Sigmoid colon (tissue), 7 donors: ENCODE results near the gene NDUFS2. TPM values are rescaled to one million over a fixed set of nuclear protein-coding genes. Genes with fewer than 3 reads are reported as not detected.

ENCODE experiments used
- DNase-seq: peaks from one replicate; pipeline ENCODE4 v3.0.0-alpha.2; 2019
- H3K27ac ChIP-seq, 4 donors: fragments of 200-600 bp; sonication (generic); one replicate each; pipeline ENCODE4 v1.5.1; 2016 to 2019; ENCODE audit warnings: mild to moderate bottlenecking in 1 of 4
- H3K27me3 ChIP-seq, 3 donors: fragments of 200-600 bp; sonication (generic); one replicate each; pipeline ENCODE4 v1.5.1; 2019; ENCODE audit warnings: mild to moderate bottlenecking in 1 of 3
- H3K36me3 ChIP-seq, 4 donors: fragments of 200-600 bp; sonication (generic); one replicate each; pipeline ENCODE4 v1.5.1; 2016 to 2019
- H3K4me1 ChIP-seq, 4 donors: fragments of 200-600 bp; sonication (generic); one replicate each; pipeline ENCODE4 v1.5.1; 2017 to 2019
- H3K4me3 ChIP-seq, 4 donors: fragments of 200-600 bp; sonication (generic); one replicate each; pipeline ENCODE4 v1.5.1; 2017 to 2019; ENCODE audit warnings: mild to moderate bottlenecking in 2 of 4, moderate library complexity in 1 of 4
- H3K9me3 ChIP-seq, 4 donors: fragments of 200-600 bp in 3 of 4; sonication (generic) in 3 of 4; one replicate each; pipeline versions ENCODE4 v1.5.1 to v1.6.1; 2013 to 2019
- EP300 ChIP-seq, 4 donors: sonication (generic); formaldehyde crosslinking; IDR thresholded peaks; one replicate each; pipeline ENCODE4 v1.6.1; 2017; ENCODE audit warnings: antibody characterized with exemption in 4 of 4
- POLR2A ChIP-seq, 2 donors: fragments of 450-650 bp; IDR thresholded peaks; one replicate each; pipeline ENCODE4 v1.6.1; 2016; ENCODE audit warnings: antibody characterized with exemption in 2 of 2, mild to moderate bottlenecking in 2 of 2, moderate library complexity in 2 of 2
- POLR2AphosphoS5 ChIP-seq, 4 donors: sonication (generic); formaldehyde crosslinking; IDR thresholded peaks; one replicate each; pipeline ENCODE4 v1.6.1; 2017; ENCODE audit warnings: antibody characterized with exemption in 4 of 4
- WGBS, 2 donors: extraction: QIAGEN DNeasy Blood & Tissue Kit; methylation state at CpG; one replicate each; pipeline ENCODE4 v1.1.7; 2013; 5-methylcytosine and 5-hydroxymethylcytosine counted together
- intact Hi-C: fragments of 100-400 bp; cut with DNase I; formaldehyde crosslinking; loops from one replicate; pipeline ENCODE4 v1.15.1; 2023
- polyA plus RNA-seq, 3 donors: library from polyadenylated mRNA; stranded (reverse); fragments of 200-250 nt; gene quantifications; one replicate each; pipeline ENCODE4 v1.2.3, GENCODE V29; 2013
- total RNA-seq, 4 donors: library from RNA; depleted of rRNA; stranded (reverse); fragments of >200 nt; gene quantifications; one replicate each; pipeline ENCODE4 v1.1.0, GENCODE V29; 2016
- TF ChIP-seq, protein P1 (sequence below), 4 experiments: fragments of 450-650 bp in 3 of 4; fragments of 200-600 bp in 1 of 4; IDR thresholded peaks; one replicate each; pipeline ENCODE4 v1.5.1; 2016 to 2019; ENCODE audit warnings: antibody characterized with exemption in 4 of 4, mild to moderate bottlenecking in 3 of 4, moderate library complexity in 2 of 4
- donor health status: healthy with polysubstance abuse.
- donor health status: Bipolar disorder and iron deficiency.
- donor health status: healthy.

NDUFS2 gene
- total and polyA plus RNA-seq, 7 donors = 79.6 to 194 (median 113) TPM

DNA sequence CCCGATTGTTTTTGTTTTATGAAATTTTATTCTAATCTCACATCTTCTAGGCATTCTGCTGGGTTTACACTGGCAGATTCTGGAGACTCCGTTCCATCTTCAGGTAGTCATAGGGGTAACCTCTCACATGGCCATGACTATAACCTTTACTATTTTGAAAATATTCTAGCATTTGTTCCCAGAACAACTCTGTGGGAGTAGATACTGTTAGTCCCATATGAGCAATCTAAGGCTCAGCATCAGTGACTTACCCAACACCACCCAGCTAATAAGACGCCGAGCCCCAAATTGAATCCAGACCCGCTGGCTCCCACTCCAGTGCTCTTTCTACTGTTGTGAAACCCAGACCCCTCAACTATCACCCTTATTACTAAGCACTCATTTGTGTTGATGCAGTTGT is 13.1 kb upstream of the NDUFS2 start:
- H3K36me3 ChIP-seq = peaks cover 0 to 15% (median 0%) of the 10 kb centered on the region in 4 donors
- no peaks in the 10 kb centered on the region for H3K9me3 ChIP-seq
- WGBS, 2 donors = 94 to 95% methylated on average over 5 of the region's 5 CpGs
- no peaks in the 10 kb centered on the region for H3K27me3 ChIP-seq
- no peak for DNase-seq
- peaks cover 0 to 10% (median 4%) of the 10 kb centered on the region in 4 donors for H3K4me1 ChIP-seq
- no peak overlapping the region for H3K27ac ChIP-seq
- H3K4me3 ChIP-seq = no peak overlapping the region
- intact Hi-C loops = no loop called here
- TF ChIP-seq POLR2AphosphoS5 (IDR thresholded peaks at IDR 0.05) = no peak
- TF ChIP-seq, protein P1, sequence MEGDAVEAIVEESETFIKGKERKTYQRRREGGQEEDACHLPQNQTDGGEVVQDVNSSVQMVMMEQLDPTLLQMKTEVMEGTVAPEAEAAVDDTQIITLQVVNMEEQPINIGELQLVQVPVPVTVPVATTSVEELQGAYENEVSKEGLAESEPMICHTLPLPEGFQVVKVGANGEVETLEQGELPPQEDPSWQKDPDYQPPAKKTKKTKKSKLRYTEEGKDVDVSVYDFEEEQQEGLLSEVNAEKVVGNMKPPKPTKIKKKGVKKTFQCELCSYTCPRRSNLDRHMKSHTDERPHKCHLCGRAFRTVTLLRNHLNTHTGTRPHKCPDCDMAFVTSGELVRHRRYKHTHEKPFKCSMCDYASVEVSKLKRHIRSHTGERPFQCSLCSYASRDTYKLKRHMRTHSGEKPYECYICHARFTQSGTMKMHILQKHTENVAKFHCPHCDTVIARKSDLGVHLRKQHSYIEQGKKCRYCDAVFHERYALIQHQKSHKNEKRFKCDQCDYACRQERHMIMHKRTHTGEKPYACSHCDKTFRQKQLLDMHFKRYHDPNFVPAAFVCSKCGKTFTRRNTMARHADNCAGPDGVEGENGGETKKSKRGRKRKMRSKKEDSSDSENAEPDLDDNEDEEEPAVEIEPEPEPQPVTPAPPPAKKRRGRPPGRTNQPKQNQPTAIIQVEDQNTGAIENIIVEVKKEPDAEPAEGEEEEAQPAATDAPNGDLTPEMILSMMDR (IDR thresholded peaks at IDR 0.05) = no peak

DNA sequence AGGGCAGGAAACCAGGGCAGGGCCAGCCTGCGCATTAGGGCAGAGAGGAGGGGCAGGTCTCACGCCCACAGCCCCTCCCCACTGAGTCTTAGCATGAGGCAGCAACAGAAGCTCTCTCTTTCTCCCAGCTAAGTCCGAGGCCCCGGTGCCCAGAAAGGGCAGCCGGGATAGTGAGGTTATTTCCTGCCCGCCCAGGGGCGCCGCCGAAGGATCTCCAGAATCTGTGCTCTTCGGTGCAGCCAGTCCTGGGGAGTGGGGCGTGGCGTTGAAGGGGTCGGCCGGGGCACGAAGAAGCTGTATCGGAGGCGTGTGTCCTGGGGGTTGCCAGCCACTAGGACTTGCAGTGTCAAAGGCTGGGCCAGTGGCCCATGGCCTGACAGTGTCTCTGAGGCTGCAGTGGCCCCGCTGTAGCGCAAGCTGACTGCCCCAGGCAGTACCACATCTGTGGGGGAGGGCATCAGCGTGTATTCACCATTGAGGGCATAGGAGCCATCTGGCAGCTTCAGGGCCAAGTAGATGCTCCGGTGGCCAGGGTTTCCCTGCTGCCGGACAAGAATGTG is 11.1 kb upstream of the NDUFS2 start:
- no peaks in the 10 kb centered on the region for H3K27me3 ChIP-seq
- H3K4me3 ChIP-seq = no peak overlapping the region
- H3K36me3 ChIP-seq = peaks cover 0 to 15% (median 0%) of the 10 kb centered on the region in 4 donors
- no peak for DNase-seq
- peaks cover 0 to 21% (median 5%) of the 10 kb centered on the region in 4 donors for H3K4me1 ChIP-seq
- no peaks in the 10 kb centered on the region for H3K9me3 ChIP-seq
- H3K27ac ChIP-seq = no peak overlapping the region
- intact Hi-C loops = no loop called here
- TF ChIP-seq POLR2AphosphoS5 (IDR thresholded peaks at IDR 0.05) (no peak), EP300 (IDR thresholded peaks at IDR 0.05) (no peak)
- WGBS, 2 donors = 58 to 69% methylated on average over 22 of the region's 22 CpGs

GRCh38 chr1:161191971-161192370 is 10.2 kb upstream of the NDUFS2 start:
- H3K9me3 ChIP-seq = no peaks in the 10 kb centered on the region
- intact Hi-C loops = no loop called here
- peaks cover 0 to 15% (median 0%) of the 10 kb centered on the region in 4 donors for H3K36me3 ChIP-seq
- no peak overlapping the region for H3K4me3 ChIP-seq
- WGBS, 2 donors = 67 to 80% methylated on average over 8 of the region's 8 CpGs
- TF ChIP-seq POLR2A (IDR thresholded peaks at IDR 0.05) (no peak), POLR2AphosphoS5 (IDR thresholded peaks at IDR 0.05) (no peak), EP300 (IDR thresholded peaks at IDR 0.05) (no peak)
- TF ChIP-seq, protein P1 (IDR thresholded peaks at IDR 0.05) = no peak
- no peak overlapping the region for H3K27ac ChIP-seq
- DNase-seq = no peak
- H3K27me3 ChIP-seq = no peaks in the 10 kb centered on the region
- peaks cover 0 to 30% (median 14%) of the 10 kb centered on the region in 4 donors for H3K4me1 ChIP-seq

- intact Hi-C loops = no loop called here
- 57 to 64% methylated on average over 15 of the region's 15 CpGs for WGBS, 2 donors
- H3K4me1 ChIP-seq = peaks cover 0 to 38% (median 21%) of the 10 kb centered on the region in 4 donors
- DNase-seq = peak; percentile 85
- H3K27ac ChIP-seq = peak overlapping the region in 3 of 4 donors; percentile 1 to 15 (median 1)
- no peak overlapping the region for H3K4me3 ChIP-seq
- peaks cover 0 to 15% (median 0%) of the 10 kb centered on the region in 4 donors for H3K36me3 ChIP-seq
- no peaks in the 10 kb centered on the region for H3K27me3 ChIP-seq
- TF ChIP-seq POLR2A (IDR thresholded peaks at IDR 0.05) = no peak
- TF ChIP-seq EP300 (IDR thresholded peaks at IDR 0.05) = no peak
- TF ChIP-seq, protein P1 (IDR thresholded peaks at IDR 0.05) = peak; percentile 61 to 85 (median 73)
- peak in 1 of 4 donors; percentile 15 for TF ChIP-seq POLR2AphosphoS5 (IDR thresholded peaks at IDR 0.05)
- H3K9me3 ChIP-seq = no peaks in the 10 kb centered on the region
Measured at GRCh38 chr1:161192476-161193465, 9.4 kb upstream of the NDUFS2 start.
